Stimulated activated CD4-positive, alpha-beta T cell treated with anti-CD3 and anti-CD28 coated beads, Interleukin-15, amount 100 ng/mL, for 48 hours (primary cell): Measurements from ENCODE around the gene MCTP2.

Experiments
- DNase-seq, 2 donors: peaks; one replicate each; pipeline ENCODE4 v3.0.0-alpha.2; 2020; ENCODE audit warnings: low read depth in 2 of 2

MCTP2 gene

GRCh38 chr15:94263341-94264273, 32.2 kb downstream of the MCTP2 start:
- no peak for DNase-seq

- DNase-seq, result no peak
These were observed 33.6 kb downstream of the MCTP2 start for GRCh38 chr15:94265009-94265408.

DNA sequence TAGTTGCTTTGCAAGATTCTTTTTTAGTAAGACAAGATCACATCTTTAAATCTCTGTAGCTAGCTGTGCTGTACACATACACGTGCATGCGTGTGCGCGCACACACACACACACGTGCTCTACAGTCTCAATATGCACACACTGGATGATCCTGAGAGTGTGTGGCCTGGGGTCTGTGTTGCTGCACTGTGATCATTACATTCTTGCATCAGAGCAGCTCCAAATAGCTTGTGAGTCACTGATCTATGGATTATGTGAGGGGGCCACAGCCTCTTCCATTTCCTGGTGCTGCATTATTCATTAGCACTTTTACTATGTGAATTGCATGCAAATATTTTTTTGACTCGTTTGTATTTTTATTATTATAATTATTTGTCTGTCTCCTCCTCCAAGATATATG, 34.6 kb downstream of the MCTP2 start:
- DNase-seq, result no peak

DNA sequence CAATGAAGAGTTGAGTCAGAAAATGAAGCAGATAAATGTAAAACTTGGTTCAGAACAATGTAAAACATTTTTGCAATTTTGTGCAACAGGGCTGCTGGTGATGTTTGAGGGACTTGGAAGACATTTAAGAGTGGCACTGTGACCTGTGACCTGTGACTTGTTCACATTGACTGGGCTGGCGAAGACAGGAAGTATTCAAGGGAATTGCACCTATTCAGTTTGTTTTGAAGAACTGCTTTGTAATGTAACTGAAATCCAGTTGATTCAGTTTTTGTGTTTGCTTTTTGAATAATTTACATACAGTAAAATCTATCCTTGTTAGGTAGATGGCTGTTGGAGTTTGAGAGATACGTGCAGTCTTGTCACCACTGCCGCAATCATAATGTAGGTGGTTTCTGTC, 35.4 kb downstream of the MCTP2 start:
- DNase-seq, result no peak

DNA sequence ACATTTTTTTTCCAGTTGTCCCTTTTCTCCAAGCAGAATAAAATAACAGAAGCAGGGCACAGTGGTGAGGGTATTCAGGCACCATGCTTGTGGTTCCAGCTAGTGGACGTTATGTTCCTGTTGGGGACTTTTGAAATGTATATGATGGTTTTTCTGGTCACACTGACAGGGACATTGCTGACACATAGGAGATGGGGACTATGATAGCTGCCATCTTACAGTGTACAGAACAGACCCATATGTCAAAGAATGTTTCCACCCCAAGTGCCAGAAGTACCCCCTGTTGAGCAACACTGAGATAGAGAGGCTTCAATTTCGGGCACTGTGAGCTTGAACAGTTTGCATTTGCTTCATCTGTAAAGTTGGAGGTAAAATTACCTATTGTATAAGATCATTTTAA, 38.6 kb downstream of the MCTP2 start:
- DNase-seq, result no peak

GRCh38 chr15:94270570-94270969, 39.2 kb downstream of the MCTP2 start:
- DNase-seq, result no peak

DNA sequence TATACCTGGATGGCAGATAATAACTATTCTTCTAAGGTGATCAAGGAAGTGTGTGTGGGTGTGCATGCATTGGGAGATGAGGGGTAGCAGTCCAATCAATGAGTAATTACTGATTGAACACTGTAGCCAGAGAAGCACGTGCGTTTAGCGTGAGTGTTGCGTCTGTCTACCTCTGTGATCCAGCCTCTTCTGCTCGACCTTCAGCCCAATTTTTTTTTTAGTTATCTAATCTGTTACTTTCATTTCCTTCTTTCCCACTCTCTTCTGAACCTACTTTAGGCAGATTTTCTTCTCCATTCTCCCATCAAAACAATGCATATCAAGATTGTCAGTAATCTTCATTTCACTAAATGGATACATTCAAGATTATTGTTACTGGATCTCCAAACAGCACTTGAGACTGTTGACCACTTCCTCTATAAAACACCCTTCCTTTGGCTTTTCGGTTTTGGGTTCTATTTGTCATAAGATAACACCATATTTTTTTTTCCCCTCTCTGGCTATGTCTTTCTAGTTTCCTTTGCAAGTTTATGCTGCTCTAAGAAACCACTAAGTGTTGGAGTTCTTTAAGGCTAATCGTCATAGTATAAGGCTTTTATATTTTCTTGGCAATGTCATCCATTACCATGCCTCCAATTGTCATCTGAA, 41.0 kb downstream of the MCTP2 start:
- DNase-seq, result no peak

DNA sequence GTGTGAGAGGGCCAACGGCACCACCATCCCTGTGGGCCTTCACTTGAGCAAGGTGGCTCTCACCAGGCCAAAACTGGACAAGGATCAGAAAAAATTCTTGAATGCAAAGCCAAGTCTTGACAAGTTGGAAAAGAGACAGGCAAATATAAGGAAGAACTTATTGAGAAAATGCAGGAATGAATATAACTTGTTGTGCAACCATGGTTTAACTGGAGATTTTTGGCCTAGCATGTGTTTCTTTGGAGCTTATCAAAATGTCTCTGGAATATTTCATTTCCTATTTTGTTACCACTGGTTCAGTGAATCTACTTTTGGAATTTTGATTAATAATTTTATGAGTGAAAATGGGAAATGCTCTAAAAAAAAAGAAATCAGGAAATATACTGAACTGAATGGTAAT, 42.5 kb downstream of the MCTP2 start:
- DNase-seq, result no peak

GRCh38 chr15:94274745-94275144, 43.4 kb downstream of the MCTP2 start:
- DNase-seq, result no peak

DNA sequence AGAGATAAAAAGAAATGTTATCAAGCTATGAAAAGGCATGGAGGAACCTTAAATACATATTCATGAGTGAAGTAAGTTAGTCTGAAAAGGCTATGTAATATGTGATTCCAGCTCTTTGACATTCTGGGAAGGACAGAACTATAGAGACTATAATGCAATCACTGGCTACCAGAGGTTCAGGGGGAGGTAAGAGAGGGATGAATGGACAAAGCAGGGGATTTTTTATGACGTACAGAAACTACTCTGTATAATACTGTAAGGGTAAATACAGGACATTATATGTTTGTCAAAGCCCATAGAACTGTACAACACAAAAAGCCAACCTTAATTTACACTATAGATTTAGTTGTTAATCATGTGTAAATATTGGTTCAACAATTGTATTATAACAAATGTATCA, 46.1 kb downstream of the MCTP2 start:
- no peak for DNase-seq

DNA sequence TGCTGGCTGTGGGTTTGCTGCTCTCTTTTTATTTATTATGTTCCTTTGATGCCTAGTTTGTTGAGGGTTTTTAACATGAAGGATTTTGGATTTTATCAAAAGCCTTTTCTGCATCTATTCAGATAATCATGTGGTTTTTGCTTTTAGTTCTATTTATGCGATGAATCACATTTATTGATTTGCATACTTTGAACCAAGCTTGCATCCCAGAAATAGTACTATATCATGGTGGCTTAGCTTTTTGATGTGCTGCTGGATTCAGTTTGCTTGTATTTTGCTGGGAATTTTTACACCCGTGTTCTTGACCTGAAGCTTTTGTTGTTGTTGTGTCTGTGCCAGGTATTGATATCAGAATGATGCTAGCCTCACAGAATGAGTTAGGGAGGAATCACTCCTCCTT, 48.4 kb downstream of the MCTP2 start:
- no peak for DNase-seq

DNA sequence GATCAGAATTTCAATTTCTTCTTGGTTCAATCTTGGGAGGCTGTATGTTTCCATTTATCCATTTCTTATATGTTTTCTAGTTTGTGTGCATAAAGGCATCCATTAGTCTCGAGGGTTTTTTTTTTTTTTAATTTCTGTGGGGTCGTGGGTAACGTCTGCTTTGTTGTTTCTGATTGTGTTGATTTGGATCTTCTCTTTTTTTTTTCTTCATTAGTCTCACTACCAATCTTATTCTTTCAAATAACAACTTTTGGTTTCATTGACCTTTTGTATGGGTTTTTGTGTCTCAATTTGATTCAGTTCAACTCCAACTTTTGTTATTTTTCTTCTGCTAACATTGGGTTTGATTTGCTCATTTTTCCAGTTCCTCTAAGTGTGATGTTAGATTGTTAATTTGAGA, 48.9 kb downstream of the MCTP2 start:
- DNase-seq, result no peak

GRCh38 chr15:94282269-94283250, 51.2 kb downstream of the MCTP2 start:
- no peak for DNase-seq

- no peak for DNase-seq
These were observed 55.2 kb downstream of the MCTP2 start for GRCh38 chr15:94286583-94286982.

GRCh38 chr15:94287794-94288246, 56.5 kb downstream of the MCTP2 start:
- peak in 1 of 2 donors; percentile 20 for DNase-seq

DNA sequence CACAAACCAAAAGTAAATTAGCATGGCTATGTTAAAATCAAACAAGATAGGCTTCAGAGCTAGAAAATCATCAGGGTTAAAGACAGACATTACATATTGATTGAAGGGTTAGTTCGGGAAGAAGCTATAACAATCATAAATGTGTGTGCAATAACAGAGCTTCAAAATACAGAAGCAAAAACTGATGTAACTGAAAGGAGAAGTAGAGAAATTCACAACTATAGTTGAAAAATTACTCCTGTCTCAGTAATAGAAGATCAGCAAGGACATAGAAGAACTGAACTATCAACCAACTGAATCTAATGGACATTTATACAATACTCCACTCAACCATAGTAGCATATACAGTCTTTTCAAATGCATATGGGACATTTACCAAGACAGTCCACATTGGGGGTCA, 59.4 kb downstream of the MCTP2 start:
- DNase-seq, result no peak

GRCh38 chr15:94293411-94294402, 62.3 kb downstream of the MCTP2 start:
- DNase-seq, result no peak

DNA sequence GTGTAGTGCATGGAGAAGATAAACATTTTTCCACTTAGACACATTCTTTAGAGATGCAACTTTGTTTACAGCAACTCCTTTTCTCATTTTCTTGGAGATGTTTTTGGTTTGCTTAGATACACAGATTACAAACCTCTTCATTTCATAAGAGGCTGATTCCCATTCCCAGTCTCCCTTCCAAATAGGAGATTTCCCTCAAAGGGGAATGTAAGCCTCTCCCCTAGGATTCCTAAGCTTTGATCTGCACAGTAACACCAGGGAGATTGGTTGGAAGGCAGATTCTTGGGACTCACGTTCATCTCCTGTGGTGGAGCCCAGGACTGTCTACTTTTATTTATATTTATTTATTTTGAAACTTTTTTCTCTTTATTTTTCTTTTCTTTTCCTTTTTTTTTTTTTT, 63.2 kb downstream of the MCTP2 start:
- DNase-seq, result no peak

GRCh38 chr15:94295275-94295674, 63.9 kb downstream of the MCTP2 start:
- no peak for DNase-seq

- no peak for DNase-seq
These were observed 65.4 kb downstream of the MCTP2 start for GRCh38 chr15:94296717-94297116.

- DNase-seq, result no peak
These were observed 66.2 kb downstream of the MCTP2 start for GRCh38 chr15:94297558-94297957.
